ENCODE data around the gene ANKS6. TPM values are rescaled to one million over a fixed set of nuclear protein-coding genes. Genes with fewer than 3 reads are reported as not detected.
A peak's percentile ranks its signal among the peaks of the same experiment; 100 is the strongest.

Gene ANKS6
- total RNA-seq, 1 donor from 2014 or later = 17.1 TPM

GRCh38 chr9:98778251-98778650 lies 18.1 kb downstream of the ANKS6 start:
- no peak overlapping the region for H3K27ac Mint-ChIP-seq (ENCODE audit: unreplicated experiment)
- TF ChIP-seq CTCF (IDR thresholded peaks at IDR 0.05) = no peak
- H3K9me3 Mint-ChIP-seq (ENCODE audit: low read depth) = no peaks in the 10 kb centered on the region
- H3K4me3 Mint-ChIP-seq (ENCODE audit: unreplicated experiment) = no peak overlapping the region
- H3K4me1 Mint-ChIP-seq (ENCODE audit: low read depth) = peaks cover 4% of the 10 kb centered on the region
- peaks cover 8% of the 10 kb centered on the region for H3K36me3 Mint-ChIP-seq (ENCODE audit: low read depth)
- DNase-seq (ENCODE audit: low spot score) = no peak
- H3K27me3 Mint-ChIP-seq (ENCODE audit: low read depth) = no peaks in the 10 kb centered on the region

- TF ChIP-seq CTCF (IDR thresholded peaks at IDR 0.05) = no peak
- peaks cover 4% of the 10 kb centered on the region for H3K4me1 Mint-ChIP-seq (ENCODE audit: low read depth)
- H3K27me3 Mint-ChIP-seq (ENCODE audit: low read depth) = no peaks in the 10 kb centered on the region
- H3K9me3 Mint-ChIP-seq (ENCODE audit: low read depth) = no peaks in the 10 kb centered on the region
- peaks cover 11% of the 10 kb centered on the region for H3K36me3 Mint-ChIP-seq (ENCODE audit: low read depth)
- no peak overlapping the region for H3K27ac Mint-ChIP-seq (ENCODE audit: unreplicated experiment)
- H3K4me3 Mint-ChIP-seq (ENCODE audit: unreplicated experiment) = no peak overlapping the region
- no peak for DNase-seq (ENCODE audit: low spot score)
Measured at GRCh38 chr9:98777618-98778017, 18.7 kb downstream of the ANKS6 start.

- H3K4me1 Mint-ChIP-seq (ENCODE audit: low read depth) = peaks cover 4% of the 10 kb centered on the region
- no peak overlapping the region for H3K27ac Mint-ChIP-seq (ENCODE audit: unreplicated experiment)
- H3K9me3 Mint-ChIP-seq (ENCODE audit: low read depth) = no peaks in the 10 kb centered on the region
- H3K27me3 Mint-ChIP-seq (ENCODE audit: low read depth) = no peaks in the 10 kb centered on the region
- peaks cover 17% of the 10 kb centered on the region for H3K36me3 Mint-ChIP-seq (ENCODE audit: low read depth)
- no peak for DNase-seq (ENCODE audit: low spot score)
- peak; percentile 89 for TF ChIP-seq CTCF (IDR thresholded peaks at IDR 0.05)
- no peak overlapping the region for H3K4me3 Mint-ChIP-seq (ENCODE audit: unreplicated experiment)
Measured at GRCh38 chr9:98775831-98776441, 20.4 kb downstream of the ANKS6 start.

GRCh38 chr9:98774746-98775145 lies 21.6 kb downstream of the ANKS6 start:
- H3K36me3 Mint-ChIP-seq (ENCODE audit: low read depth) = peaks cover 25% of the 10 kb centered on the region
- no peak overlapping the region for H3K4me3 Mint-ChIP-seq (ENCODE audit: unreplicated experiment)
- H3K27me3 Mint-ChIP-seq (ENCODE audit: low read depth) = no peaks in the 10 kb centered on the region
- H3K4me1 Mint-ChIP-seq (ENCODE audit: low read depth) = peaks cover 4% of the 10 kb centered on the region
- TF ChIP-seq CTCF (IDR thresholded peaks at IDR 0.05) = peak; percentile 75
- no peak overlapping the region for H3K27ac Mint-ChIP-seq (ENCODE audit: unreplicated experiment)
- no peaks in the 10 kb centered on the region for H3K9me3 Mint-ChIP-seq (ENCODE audit: low read depth)
- DNase-seq (ENCODE audit: low spot score) = peak; percentile 63

GRCh38 chr9:98773721-98774120 lies 22.6 kb downstream of the ANKS6 start:
- Mint-ChIP-seq H3K27me3 (ENCODE audit: low read depth) (no peaks in the 10 kb centered on the region), H3K4me1 (ENCODE audit: low read depth) (no peaks in the 10 kb centered on the region), H3K27ac (ENCODE audit: unreplicated experiment) (no peak overlapping the region), H3K4me3 (ENCODE audit: unreplicated experiment) (no peak overlapping the region), H3K36me3 (ENCODE audit: low read depth) (peaks cover 25% of the 10 kb centered on the region), H3K9me3 (ENCODE audit: low read depth) (no peaks in the 10 kb centered on the region)
- TF ChIP-seq CTCF (IDR thresholded peaks at IDR 0.05) = no peak
- peak; percentile 74 for DNase-seq (ENCODE audit: low spot score)

All from chondrocyte (in vitro differentiated cells).